Dedifferentiated amniotic fluid mesenchymal stem cell (primary cell): ENCODE measurements around the gene KCND1.

Source experiments
- DNase-seq: peaks from one replicate; pipeline ENCODE4 v3.0.0-alpha.2; 2016; ENCODE audit errors: extremely low spot score

The KCND1 gene

GRCh38 chrX:48911412-48912182 is 60.0 kb downstream of the KCND1 start, which contains the start of gene SLC35A2:
TSS of gene SLC35A2 (minus strand) at chrX:48911646. CDS start at chrX:48911636, 10 bp downstream.
- DNase-seq = peak; percentile 42
